GM18858 (cell line): ENCODE measurements around the gene CNTNAP2.

Experiments
- ATAC-seq: cut with Tn5 transposase; IDR thresholded peaks from one replicate; pipeline ENCODE4 v1.9.1; 2021; ENCODE audit not compliant: unreplicated experiment

The CNTNAP2 gene

DNA sequence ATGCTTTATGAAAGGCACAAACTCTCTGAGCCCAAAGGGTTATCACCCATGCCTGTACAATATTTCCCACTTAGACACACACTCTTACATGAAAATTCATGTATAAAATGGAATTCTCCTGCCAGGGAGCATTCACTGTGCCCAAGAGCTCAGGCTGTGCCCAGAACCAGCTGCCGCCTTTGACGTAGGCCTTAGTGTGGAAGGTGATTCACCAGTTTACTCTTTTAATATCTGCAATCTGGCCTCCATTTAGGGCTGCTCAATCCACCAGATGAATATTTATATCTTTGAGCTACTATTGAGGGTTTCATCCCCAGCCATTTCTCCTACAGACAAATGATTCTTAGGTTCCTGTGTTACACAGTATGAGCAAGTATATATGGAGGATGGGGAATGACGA, 849.7 kb downstream of the CNTNAP2 start:
- no peak for ATAC-seq

DNA sequence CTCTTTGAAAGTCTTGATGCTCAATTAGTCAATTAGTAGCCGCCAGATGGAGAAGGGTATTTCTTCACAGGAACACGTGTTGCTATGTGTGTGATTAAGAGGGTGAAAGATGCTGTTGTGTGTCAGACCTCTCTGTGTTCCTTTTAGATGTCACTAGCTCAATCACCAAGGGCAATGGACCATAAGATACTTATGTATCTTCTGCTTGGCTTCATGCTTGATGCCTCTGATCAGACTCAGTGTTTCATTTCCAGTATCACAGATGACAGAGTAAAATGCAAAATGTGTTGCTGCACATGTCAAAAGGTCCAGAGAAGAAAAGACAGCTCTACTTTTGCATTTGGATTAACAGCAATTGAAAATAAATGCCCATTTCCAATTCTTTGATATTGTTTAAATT, 865.9 kb downstream of the CNTNAP2 start:
- no peak for ATAC-seq

DNA sequence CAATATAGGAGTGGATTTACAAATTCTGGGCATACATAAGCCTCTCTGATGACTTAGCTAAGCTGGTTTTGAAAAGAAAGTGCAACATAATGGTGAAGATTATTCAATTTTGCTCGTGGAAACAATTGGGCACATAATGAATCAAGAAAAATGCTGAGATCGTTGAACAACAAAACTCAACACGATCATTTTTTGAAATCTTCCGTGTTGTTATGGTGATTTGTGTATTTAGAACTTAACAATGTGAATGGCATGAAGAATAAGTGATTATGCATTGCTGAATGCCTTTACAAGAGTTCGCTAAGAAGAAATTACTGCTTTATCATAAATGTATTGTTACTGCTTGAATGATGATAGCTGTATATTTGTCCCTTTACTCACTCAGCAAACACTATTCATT, 875.0 kb downstream of the CNTNAP2 start:
- ATAC-seq: no peak

GRCh38 chr7:146993764-146994163, 877.2 kb downstream of the CNTNAP2 start:
- no peak for ATAC-seq

DNA sequence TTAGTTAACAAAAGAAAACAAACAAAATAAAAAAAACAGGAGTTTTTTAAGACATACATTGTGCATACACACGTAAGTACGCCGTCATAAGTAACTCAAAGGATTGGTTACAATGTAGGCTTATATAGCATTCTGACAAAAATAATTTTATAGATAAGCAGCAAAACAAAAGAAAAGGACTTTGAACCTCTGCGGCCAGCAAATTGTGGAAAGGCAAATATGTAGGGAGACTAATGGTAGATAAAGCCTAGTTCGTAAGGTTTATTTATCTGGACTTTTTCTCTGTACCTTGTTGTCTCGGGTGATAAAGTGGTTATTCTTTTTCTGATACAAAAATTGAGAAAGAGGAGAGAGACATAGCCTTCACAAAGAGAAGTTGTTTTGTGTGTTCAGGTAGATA, 891.9 kb downstream of the CNTNAP2 start:
- ATAC-seq: no peak

DNA sequence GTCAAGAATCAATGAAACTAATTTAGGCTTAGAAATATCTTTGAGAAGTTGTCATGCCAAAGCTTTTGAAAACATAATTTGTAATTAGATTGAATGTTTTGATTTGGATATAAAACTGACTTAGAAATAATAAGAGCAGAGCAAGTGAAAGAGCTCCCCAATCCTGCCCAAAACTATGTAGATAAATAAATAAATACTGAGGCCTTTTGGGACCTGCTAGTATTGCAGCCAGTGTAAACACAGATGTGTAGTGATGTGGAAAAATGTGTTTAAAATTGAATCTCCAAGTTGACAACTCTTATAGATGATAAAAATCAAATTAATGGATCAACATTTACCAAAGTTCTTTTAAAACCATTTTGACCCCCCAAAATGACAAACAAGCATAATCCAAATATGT, 896.1 kb downstream of the CNTNAP2 start:
- no peak for ATAC-seq

DNA sequence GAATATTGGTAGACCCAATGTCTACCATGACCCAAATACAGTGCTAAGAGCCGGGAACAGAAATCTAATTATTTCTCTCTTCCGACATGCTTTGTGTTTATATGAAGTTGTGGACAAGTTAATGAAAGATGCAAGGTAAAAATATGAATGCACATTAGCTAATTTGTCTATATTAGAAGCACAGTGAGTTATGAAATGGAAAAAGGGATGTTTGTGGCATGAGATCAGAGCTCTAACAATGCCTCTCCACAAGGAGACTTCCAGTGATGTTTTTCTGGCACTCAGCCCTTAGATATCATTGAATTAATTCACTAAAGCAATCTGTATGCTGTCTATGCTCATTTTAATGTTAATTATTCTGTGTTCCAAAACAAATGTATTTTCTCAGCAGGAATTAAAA, 897.2 kb downstream of the CNTNAP2 start:
- no peak for ATAC-seq

GRCh38 chr7:147014286-147014955, 897.8 kb downstream of the CNTNAP2 start:
- ATAC-seq: no peak

DNA sequence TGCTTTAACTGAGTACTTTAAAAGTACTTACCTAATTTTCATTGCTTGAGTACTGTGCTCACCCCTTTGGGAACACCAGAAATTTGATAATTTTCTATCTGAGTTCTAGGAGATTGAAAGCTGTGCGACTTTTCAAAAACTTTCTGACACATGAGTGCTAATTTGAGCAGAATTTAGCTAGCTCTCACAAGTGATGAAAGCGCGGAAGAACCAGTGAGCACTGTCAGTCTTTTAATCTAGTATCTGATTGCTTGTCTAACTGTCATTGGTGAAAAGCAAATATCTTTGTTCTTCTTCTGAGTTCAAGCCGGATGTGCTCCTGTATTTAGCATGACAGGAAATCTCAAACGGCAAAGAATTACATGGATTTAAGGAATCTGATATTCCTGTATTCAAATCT, 899.4 kb downstream of the CNTNAP2 start:
- ATAC-seq: no peak

GRCh38 chr7:147022056-147022455, 905.5 kb downstream of the CNTNAP2 start:
- no peak for ATAC-seq

DNA sequence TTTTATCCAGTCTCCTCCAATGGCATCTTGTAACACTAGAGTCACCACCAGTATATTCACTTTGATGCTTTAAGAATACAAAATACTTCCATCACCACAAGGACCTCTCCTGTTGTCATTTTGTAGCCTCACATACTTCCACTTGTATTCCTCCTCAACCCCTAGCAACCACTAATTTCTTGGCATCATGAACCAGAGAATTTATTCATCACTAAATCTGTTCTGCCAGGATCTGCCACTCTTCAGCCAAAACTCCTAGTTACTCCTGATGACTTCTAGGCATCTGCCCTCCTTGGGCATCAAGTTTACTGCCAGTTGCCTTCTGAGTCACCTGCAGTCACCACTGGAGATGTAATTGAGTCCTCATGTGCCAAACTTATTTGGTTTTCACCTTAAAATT, 906.8 kb downstream of the CNTNAP2 start:
- no peak for ATAC-seq

- ATAC-seq: no peak
Measured at GRCh38 chr7:147029953-147030352, 913.4 kb downstream of the CNTNAP2 start.

- no peak for ATAC-seq
Measured at GRCh38 chr7:147033641-147034040, 917.0 kb downstream of the CNTNAP2 start.

- no peak for ATAC-seq
Measured at GRCh38 chr7:147041438-147041837, 924.8 kb downstream of the CNTNAP2 start.

GRCh38 chr7:147044941-147045340, 928.3 kb downstream of the CNTNAP2 start:
- ATAC-seq: no peak

DNA sequence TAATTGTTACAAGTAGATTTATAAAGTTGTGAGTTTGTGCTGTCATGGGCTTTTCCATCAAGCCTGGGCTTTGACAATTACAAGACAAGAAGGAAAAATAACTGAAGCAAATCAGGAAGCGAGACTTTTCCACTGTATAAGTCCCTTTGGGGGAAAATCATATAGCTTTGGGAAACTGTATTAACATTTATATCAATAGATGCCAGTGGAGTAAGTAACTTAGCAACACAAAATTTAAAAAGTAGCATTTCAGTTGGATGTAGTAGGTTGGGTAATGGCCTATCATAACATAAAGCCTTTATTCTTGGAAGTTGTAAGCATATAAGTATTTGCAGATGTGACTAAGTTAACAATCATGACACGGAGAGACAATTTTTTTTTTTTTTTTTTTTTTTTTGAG, 931.1 kb downstream of the CNTNAP2 start:
- no peak for ATAC-seq

GRCh38 chr7:147048864-147049263, 932.3 kb downstream of the CNTNAP2 start:
- no peak for ATAC-seq

DNA sequence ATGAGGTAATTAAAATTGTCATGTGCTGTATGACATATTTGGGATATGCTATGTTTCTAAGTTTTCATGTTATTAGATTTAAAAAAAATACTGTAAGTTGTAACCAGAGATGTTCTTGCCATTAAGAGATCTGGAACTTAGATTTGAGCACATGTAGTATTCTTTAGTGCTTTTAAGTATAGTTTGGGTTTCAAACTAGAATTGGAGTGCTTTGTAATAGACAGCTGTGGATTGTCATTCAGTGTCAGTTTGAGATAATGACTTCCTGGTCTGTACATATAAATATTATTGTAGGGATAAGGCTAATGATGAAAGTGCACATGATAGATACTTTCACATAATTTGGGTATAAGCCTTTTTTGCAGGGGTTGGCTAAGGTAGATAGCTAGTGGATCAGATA, 936.2 kb downstream of the CNTNAP2 start:
- no peak for ATAC-seq

DNA sequence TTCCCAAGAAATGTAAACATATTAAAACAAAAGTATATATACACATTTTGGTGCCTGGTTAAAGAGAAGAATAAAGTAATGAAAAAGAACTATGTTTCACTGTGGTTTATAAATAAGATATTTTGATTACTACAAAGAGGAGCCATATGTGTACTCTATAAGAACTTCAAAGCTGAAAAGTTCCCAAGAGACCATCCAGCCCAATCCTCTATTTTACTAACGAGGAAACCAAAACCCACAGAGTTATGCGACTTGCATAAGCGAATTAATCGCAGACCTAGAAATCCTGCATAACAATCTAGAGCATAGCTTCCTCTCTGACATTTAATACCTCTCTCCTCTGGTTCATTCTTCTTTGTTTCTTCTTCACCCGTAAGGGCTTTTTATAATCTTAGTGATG, 937.1 kb downstream of the CNTNAP2 start:
- ATAC-seq: no peak

- ATAC-seq: no peak
Measured at GRCh38 chr7:147060070-147060469, 943.5 kb downstream of the CNTNAP2 start.

- ATAC-seq: no peak
Measured at GRCh38 chr7:147062897-147063296, 946.3 kb downstream of the CNTNAP2 start.

GRCh38 chr7:147068842-147069241, 952.2 kb downstream of the CNTNAP2 start:
- ATAC-seq: no peak

GRCh38 chr7:147069771-147070170, 953.2 kb downstream of the CNTNAP2 start:
- ATAC-seq: no peak
